Measurements from ENCODE around the gene PIK3CA.
"Not testable (repeated sequence)": the region's sequence is repeated elsewhere in the genome, so short reads cannot be mapped to it uniquely, and the experiment has no call there.

The PIK3CA gene

GRCh38 chr3:179257742-179258141 is 109.6 kb downstream of the PIK3CA start:
- not testable (repeated sequence) for H3K9me3 ChIP-seq (ENCODE audit: control insufficient read depth, low read length); H3K4me3 ChIP-seq (ENCODE audit: low read length); H3K4me1 ChIP-seq (ENCODE audit: control insufficient read depth, insufficient read depth, low read length); H3K9ac ChIP-seq (ENCODE audit: low read length); H3K36me3 ChIP-seq (ENCODE audit: control insufficient read depth, insufficient read depth, low read length); H3K27me3 ChIP-seq (ENCODE audit: control insufficient read depth, insufficient read depth, low read length)

GRCh38 chr3:179258820-179259219 is 110.7 kb downstream of the PIK3CA start:
- no peaks in the 10 kb centered on the region for H3K36me3 ChIP-seq (ENCODE audit: control insufficient read depth, insufficient read depth, low read length)
- no peaks in the 10 kb centered on the region for H3K27me3 ChIP-seq (ENCODE audit: control insufficient read depth, insufficient read depth, low read length)
- H3K9ac ChIP-seq (ENCODE audit: low read length) = no peak overlapping the region
- H3K9me3 ChIP-seq (ENCODE audit: control insufficient read depth, low read length) = no peaks in the 10 kb centered on the region
- H3K4me3 ChIP-seq (ENCODE audit: low read length) = no peak overlapping the region
- no peaks in the 10 kb centered on the region for H3K4me1 ChIP-seq (ENCODE audit: control insufficient read depth, insufficient read depth, low read length)

DNA sequence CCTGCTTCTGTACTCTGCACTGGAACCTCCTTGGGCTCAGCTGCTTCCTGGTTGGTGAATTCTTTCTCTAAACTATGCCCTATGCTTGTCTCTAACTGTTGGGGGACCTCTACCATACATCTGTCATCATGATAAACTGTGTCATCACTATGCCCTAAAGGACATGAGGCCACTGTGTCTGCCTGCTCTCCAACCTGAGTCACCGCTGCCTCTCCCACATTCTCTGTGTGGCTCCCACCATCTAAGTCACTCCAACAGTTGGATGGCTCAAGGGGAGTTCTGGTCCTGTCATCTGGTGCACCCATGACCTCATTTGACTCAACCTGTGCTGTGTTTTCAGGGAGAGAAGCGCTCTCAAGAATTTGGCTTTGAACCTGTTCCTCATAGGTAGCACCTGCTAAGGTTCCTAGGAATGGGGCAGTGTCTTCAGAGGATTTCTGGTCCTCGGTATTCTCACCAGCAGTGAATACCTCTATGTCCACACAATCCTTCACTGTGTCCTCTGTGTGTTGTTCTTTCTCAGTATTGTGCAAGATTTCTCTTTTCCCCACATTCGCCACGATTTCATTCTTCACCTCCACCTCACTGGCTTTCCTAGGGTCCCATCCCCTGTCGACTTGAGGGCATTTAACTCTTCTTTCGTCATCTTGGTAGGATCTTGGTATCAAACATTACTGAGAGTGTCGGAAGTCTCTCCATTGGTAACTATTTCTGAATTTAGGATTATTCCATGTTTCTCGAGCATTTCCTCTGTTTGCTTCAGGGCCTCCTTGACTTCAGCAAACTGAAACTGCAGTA is 112.0 kb downstream of the PIK3CA start:
- not testable (repeated sequence) for H3K36me3 ChIP-seq (ENCODE audit: control insufficient read depth, insufficient read depth, low read length); H3K4me3 ChIP-seq (ENCODE audit: low read length); H3K9me3 ChIP-seq (ENCODE audit: control insufficient read depth, low read length); H3K4me1 ChIP-seq (ENCODE audit: control insufficient read depth, insufficient read depth, low read length); H3K9ac ChIP-seq (ENCODE audit: low read length); H3K27me3 ChIP-seq (ENCODE audit: control insufficient read depth, insufficient read depth, low read length)

- H3K4me1 ChIP-seq (ENCODE audit: control insufficient read depth, insufficient read depth, low read length) = no peaks in the 10 kb centered on the region
- H3K9ac ChIP-seq (ENCODE audit: low read length) = peak overlapping the region; percentile 76
- H3K9me3 ChIP-seq (ENCODE audit: control insufficient read depth, low read length) = no peaks in the 10 kb centered on the region
- H3K36me3 ChIP-seq (ENCODE audit: control insufficient read depth, insufficient read depth, low read length) = no peaks in the 10 kb centered on the region
- H3K27me3 ChIP-seq (ENCODE audit: control insufficient read depth, insufficient read depth, low read length) = no peaks in the 10 kb centered on the region
- peak overlapping the region; percentile 41 for H3K4me3 ChIP-seq (ENCODE audit: low read length)
These were observed 113.0 kb downstream of the PIK3CA start for GRCh38 chr3:179260949-179261765.

GRCh38 chr3:179263134-179263533 is 115.0 kb downstream of the PIK3CA start:
- Histone ChIP-seq H3K9ac (ENCODE audit: low read length) (no peak overlapping the region), H3K4me1 (ENCODE audit: control insufficient read depth, insufficient read depth, low read length) (no peaks in the 10 kb centered on the region), H3K36me3 (ENCODE audit: control insufficient read depth, insufficient read depth, low read length) (no peaks in the 10 kb centered on the region), H3K27me3 (ENCODE audit: control insufficient read depth, insufficient read depth, low read length) (no peaks in the 10 kb centered on the region), H3K9me3 (ENCODE audit: control insufficient read depth, low read length) (no peaks in the 10 kb centered on the region), H3K4me3 (ENCODE audit: low read length) (no peak overlapping the region)

- H3K9me3 ChIP-seq (ENCODE audit: control insufficient read depth, low read length) = no peaks in the 10 kb centered on the region
- H3K4me1 ChIP-seq (ENCODE audit: control insufficient read depth, insufficient read depth, low read length) = no peaks in the 10 kb centered on the region
- no peak overlapping the region for H3K4me3 ChIP-seq (ENCODE audit: low read length)
- no peak overlapping the region for H3K9ac ChIP-seq (ENCODE audit: low read length)
- no peaks in the 10 kb centered on the region for H3K36me3 ChIP-seq (ENCODE audit: control insufficient read depth, insufficient read depth, low read length)
- H3K27me3 ChIP-seq (ENCODE audit: control insufficient read depth, insufficient read depth, low read length) = no peaks in the 10 kb centered on the region
These were observed 116.3 kb downstream of the PIK3CA start for GRCh38 chr3:179264449-179264848.

- Histone ChIP-seq H3K36me3 (ENCODE audit: control insufficient read depth, insufficient read depth, low read length) (no peaks in the 10 kb centered on the region), H3K9me3 (ENCODE audit: control insufficient read depth, low read length) (no peaks in the 10 kb centered on the region), H3K9ac (ENCODE audit: low read length) (no peak overlapping the region), H3K27me3 (ENCODE audit: control insufficient read depth, insufficient read depth, low read length) (no peaks in the 10 kb centered on the region), H3K4me3 (ENCODE audit: low read length) (no peak overlapping the region), H3K4me1 (ENCODE audit: control insufficient read depth, insufficient read depth, low read length) (no peaks in the 10 kb centered on the region)
These were observed 116.9 kb downstream of the PIK3CA start for GRCh38 chr3:179265092-179265491.

DNA sequence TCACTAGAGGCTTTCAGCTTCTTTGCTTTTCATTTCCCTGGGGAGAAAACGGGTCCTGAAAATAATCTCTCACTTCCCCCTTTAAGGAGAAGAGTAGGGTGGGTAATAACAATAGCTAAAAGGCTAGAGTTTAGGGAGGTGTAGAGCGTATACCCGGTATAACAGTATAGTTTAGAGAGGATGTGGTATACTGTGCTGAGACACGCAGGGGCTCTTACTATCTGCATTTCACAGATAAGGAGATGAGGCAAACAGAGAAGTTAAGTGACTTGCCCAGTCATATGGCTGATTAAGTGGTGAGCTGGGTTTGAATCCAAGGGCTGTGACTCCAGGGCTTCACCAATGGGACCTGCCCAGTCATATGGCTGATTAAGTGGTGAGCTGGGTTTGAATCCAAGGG is 117.7 kb downstream of the PIK3CA start:
- Histone ChIP-seq H3K4me1 (ENCODE audit: control insufficient read depth, insufficient read depth, low read length) (no peaks in the 10 kb centered on the region), H3K9me3 (ENCODE audit: control insufficient read depth, low read length) (no peaks in the 10 kb centered on the region), H3K27me3 (ENCODE audit: control insufficient read depth, insufficient read depth, low read length) (no peaks in the 10 kb centered on the region), H3K36me3 (ENCODE audit: control insufficient read depth, insufficient read depth, low read length) (no peaks in the 10 kb centered on the region), H3K4me3 (ENCODE audit: low read length) (no peak overlapping the region), H3K9ac (ENCODE audit: low read length) (no peak overlapping the region)

- H3K4me3 ChIP-seq (ENCODE audit: low read length) = no peak overlapping the region
- H3K9me3 ChIP-seq (ENCODE audit: control insufficient read depth, low read length) = no peaks in the 10 kb centered on the region
- H3K9ac ChIP-seq (ENCODE audit: low read length) = no peak overlapping the region
- no peaks in the 10 kb centered on the region for H3K36me3 ChIP-seq (ENCODE audit: control insufficient read depth, insufficient read depth, low read length)
- H3K4me1 ChIP-seq (ENCODE audit: control insufficient read depth, insufficient read depth, low read length) = no peaks in the 10 kb centered on the region
- no peaks in the 10 kb centered on the region for H3K27me3 ChIP-seq (ENCODE audit: control insufficient read depth, insufficient read depth, low read length)
These were observed 118.6 kb downstream of the PIK3CA start for GRCh38 chr3:179266701-179267211.

GRCh38 chr3:179268400-179269051 is 120.4 kb downstream of the PIK3CA start:
- Histone ChIP-seq H3K9me3 (ENCODE audit: control insufficient read depth, low read length) (no peaks in the 10 kb centered on the region), H3K27me3 (ENCODE audit: control insufficient read depth, insufficient read depth, low read length) (no peaks in the 10 kb centered on the region), H3K4me1 (ENCODE audit: control insufficient read depth, insufficient read depth, low read length) (no peaks in the 10 kb centered on the region), H3K9ac (ENCODE audit: low read length) (no peak overlapping the region), H3K36me3 (ENCODE audit: control insufficient read depth, insufficient read depth, low read length) (no peaks in the 10 kb centered on the region), H3K4me3 (ENCODE audit: low read length) (no peak overlapping the region)

- Histone ChIP-seq H3K4me1 (ENCODE audit: control insufficient read depth, insufficient read depth, low read length) (no peaks in the 10 kb centered on the region), H3K9ac (ENCODE audit: low read length) (no peak overlapping the region), H3K9me3 (ENCODE audit: control insufficient read depth, low read length) (no peaks in the 10 kb centered on the region), H3K36me3 (ENCODE audit: control insufficient read depth, insufficient read depth, low read length) (no peaks in the 10 kb centered on the region), H3K4me3 (ENCODE audit: low read length) (no peak overlapping the region), H3K27me3 (ENCODE audit: control insufficient read depth, insufficient read depth, low read length) (no peaks in the 10 kb centered on the region)
These were observed 121.1 kb downstream of the PIK3CA start for GRCh38 chr3:179269152-179269707.

- Histone ChIP-seq H3K36me3 (ENCODE audit: control insufficient read depth, insufficient read depth, low read length) (no peaks in the 10 kb centered on the region), H3K27me3 (ENCODE audit: control insufficient read depth, insufficient read depth, low read length) (no peaks in the 10 kb centered on the region), H3K9ac (ENCODE audit: low read length) (no peak overlapping the region), H3K9me3 (ENCODE audit: control insufficient read depth, low read length) (no peaks in the 10 kb centered on the region), H3K4me3 (ENCODE audit: low read length) (no peak overlapping the region), H3K4me1 (ENCODE audit: control insufficient read depth, insufficient read depth, low read length) (no peaks in the 10 kb centered on the region)
These were observed 124.2 kb downstream of the PIK3CA start for GRCh38 chr3:179272385-179272784.

Measured in mucosa of stomach (tissue), 1 donor.